Midbrain (tissue), 1 donor: ENCODE measurements around the gene HIPK4.
"Not testable (repeated sequence)": the region's sequence is repeated elsewhere in the genome, so short reads cannot be mapped to it uniquely, and the experiment has no call there.

ENCODE experiments used
- DNase-seq: peaks from one replicate; lab custom pipeline; 2025; lab: John Stamatoyannopoulos, UW

The HIPK4 gene

DNA sequence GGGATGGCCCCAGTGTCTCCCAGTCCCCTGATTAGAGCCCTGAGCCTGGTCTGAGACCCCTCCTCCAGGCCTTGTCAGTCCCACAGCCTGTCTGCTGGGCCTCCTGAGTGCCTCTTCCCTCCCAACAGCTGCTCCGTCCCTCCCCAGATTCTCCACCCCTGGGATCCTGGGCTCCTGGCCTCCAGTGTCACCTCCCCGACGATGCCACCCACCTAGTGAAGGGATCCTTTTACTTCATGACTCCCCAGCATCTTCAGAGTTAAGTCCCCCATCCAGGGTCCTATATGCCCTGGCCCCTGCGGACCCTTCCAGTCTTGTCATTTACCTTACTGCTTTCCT lies 27.6 kb upstream of the HIPK4 start:
- no peak for DNase-seq

GRCh38 chr19:40416918-40417642 lies 27.1 kb upstream of the HIPK4 start:
- no peak for DNase-seq

DNA sequence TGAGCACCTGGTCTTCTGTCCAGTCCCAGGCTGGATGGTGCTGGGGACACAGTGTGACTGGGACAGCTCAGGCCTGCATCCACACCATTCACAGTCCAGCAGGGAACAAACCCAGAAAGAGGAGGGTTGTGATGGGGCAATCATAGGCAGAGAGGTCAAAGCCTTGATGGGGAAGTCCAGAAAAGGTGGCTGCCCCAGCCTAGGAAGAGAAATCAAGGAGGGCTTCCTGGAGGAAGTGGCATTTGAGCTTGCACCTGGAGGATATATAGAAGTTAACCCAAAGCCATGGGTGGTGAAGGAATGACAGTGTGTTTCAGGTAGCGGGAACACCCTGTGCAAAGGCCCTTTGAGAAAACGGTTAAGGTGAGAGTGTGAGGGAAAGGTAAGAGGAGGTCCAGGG lies 25.8 kb upstream of the HIPK4 start:
- DNase-seq = no peak

DNA sequence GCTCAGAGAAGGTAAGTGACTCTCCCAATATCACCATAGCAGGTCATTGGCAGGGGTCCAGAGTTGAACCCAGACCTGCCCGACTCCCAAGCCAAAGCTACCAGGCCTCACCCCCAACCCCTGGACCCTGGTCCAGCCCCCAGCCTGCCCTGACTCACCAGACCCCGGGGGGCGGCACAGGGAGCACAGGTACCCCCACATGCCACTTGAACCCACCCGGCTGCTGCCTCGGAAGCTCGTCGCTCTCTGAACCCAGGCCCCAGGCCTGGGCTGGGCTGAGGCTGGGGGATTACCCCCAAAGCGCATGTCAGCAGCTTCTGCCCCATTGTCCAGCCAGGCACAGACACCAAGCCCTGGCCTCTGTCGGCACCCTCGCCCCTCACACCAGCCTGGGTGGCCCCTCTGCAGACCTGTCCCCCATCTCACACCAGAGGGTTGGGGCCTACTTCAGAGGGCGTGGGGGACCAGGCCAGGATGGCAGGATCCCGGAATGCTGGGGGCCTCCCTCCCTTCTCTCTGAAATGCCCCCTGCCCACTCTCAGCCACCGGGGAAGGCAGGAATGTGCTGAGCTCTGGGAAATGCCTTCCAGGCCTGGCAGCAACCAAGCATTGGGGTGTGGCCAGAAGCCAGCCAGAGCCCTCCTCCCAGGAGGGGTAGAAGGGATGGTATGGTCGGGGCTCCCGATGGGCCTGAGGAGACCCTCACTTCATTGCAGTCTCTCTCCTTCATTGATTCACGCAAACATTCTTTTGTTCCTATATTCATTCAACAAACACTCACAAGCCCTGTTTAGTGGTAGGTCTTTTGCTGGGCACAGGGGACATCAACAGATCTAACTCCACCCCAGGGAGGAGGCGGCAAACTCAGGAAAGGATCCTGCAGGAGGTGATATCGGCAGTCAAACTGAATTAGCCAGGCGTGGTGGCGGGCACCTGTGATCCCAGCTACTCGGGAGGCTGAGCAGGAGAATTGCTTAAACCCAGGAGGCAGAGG lies 24.9 kb upstream of the HIPK4 start:
- DNase-seq = no peak

DNA sequence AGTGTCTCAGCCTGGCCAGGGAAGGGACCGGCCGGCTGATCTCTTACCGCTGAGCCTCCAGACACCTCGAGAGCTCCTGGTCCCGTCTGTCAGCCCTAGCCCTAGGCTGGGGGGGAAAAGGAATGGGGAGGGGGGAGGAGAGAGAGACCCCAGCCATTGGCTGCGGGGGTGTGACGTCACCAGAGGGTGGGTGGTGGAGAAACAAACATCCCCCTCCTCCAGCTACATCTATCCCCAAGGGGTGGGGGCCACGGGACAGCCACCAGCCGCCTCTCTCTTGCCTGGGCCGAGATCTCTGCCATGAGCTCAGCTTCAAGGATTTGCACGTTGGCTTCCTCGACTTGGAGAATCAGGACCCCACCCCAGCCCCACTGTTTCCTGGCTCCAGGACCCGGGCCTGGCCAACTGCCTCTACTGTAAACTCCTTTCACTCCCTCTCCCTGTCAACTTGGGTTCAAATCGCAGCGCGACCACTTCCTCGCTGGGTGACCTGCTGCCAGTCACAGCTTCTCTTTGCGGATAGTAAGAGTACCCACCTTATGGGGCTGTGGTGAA lies 23.4 kb upstream of the HIPK4 start, which contains the start of gene PRX:
TSS of gene PRX (minus strand) at position 88 of the 555 bp plus-strand sequence. CDS start 5,446 bp downstream, outside the sequence.
- DNase-seq = no peak

GRCh38 chr19:40412866-40413265 lies 22.9 kb upstream of the HIPK4 start:
- no peak for DNase-seq

GRCh38 chr19:40411958-40412499 lies 22.0 kb upstream of the HIPK4 start:
- DNase-seq = no peak

- DNase-seq = no peak
Observed at GRCh38 chr19:40411125-40411842, 21.3 kb upstream of the HIPK4 start.

DNA sequence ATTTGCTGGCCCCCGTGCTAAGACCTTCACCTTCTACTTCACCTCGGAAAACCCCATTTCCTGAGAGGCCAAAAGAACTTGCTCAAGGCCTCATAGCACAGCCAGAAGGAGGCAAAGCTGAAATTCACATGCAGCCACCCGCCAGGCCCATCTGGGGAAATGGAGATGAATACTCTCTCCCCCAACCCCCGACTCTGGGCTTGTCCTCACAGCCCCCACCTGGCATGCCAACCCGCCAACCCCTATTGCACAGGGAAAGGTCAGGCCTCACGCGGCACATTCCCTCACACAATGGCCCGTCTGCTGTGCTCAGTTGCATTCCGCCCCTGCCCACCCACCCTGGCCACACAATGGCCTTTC lies 20.0 kb upstream of the HIPK4 start:
- DNase-seq = no peak

- DNase-seq = not testable (repeated sequence)
Observed at GRCh38 chr19:40408598-40408925, 18.6 kb upstream of the HIPK4 start.

GRCh38 chr19:40407714-40408597 lies 18.0 kb upstream of the HIPK4 start:
- DNase-seq = no peak

- peak; percentile 14 for DNase-seq
Observed at GRCh38 chr19:40403262-40403984, 13.4 kb upstream of the HIPK4 start.

DNA sequence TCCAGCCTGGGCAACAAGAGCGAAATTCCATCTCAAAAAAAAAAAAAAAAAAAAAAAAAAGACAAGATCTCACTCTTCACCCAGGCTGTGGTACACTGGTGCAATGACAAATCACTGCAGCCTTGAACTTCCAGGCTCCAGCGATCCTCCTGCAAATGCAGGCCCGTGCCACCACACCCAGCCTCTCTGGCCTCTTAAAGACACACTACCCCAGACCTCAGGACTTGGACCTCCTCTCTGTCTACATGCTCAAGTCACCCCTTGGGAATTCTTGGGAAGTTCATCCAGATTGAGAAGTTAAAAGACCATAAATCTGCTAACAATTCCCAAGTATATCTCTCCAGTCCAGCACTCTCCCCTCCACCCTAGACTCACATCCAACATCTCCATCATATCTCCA lies 10.6 kb upstream of the HIPK4 start:
- DNase-seq = no peak

GRCh38 chr19:40398417-40399131 lies 8.6 kb upstream of the HIPK4 start:
- DNase-seq = no peak

- DNase-seq = no peak
Observed at GRCh38 chr19:40397568-40397906, 7.6 kb upstream of the HIPK4 start.

- no peak for DNase-seq
Observed at GRCh38 chr19:40396886-40397567, 7.0 kb upstream of the HIPK4 start.

DNA sequence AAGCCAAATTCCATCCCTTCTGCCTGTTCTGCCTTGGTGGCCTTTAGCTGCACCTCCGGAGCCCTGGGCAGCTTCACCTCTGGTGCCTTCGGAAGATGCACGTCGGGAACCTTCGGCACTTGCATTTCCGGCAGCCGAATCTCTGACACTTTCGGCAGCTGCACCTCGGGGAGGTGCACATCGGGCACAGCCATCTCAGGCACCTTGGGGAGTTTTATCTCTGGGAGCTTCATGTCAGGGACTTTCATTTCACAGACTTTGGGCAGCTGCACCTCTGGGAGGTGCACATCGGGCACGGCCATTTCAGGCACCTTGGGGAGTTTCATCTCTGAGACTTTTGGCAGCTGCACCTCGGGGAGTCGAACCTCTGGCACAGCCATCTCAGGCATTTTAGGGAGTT lies 6.0 kb upstream of the HIPK4 start:
- DNase-seq = no peak

GRCh38 chr19:40394816-40395210 lies 4.8 kb upstream of the HIPK4 start:
- no peak for DNase-seq
